MCF 10A (cell line): ENCODE data around the gene CASTOR1. TPM values are rescaled to one million over a fixed set of nuclear protein-coding genes. Genes with fewer than 3 reads are reported as not detected.

ENCODE experiments used
- BruUV-seq: library from RNA; stranded (reverse); fragments of 400-500 nt; replicated peaks from 2 replicates; lab custom pipeline; 2021; lab: Mats Ljungman, UMichigan
- CTCF ChIA-PET: fragments of 300-600 bp; sonication (Branson Sonifier 250); formaldehyde crosslinking; extraction: SDS; loops from one replicate; lab custom pipeline; 2021; ENCODE audit warnings: antibody characterized with exemption, inconsistent platforms; lab: Yijun Ruan, JAX
- POLR2A ChIA-PET: fragments of 300-600, 350-650 bp; sonication (Branson Sonifier 250); formaldehyde crosslinking; extraction: SDS; loops from one replicate; lab custom pipeline; 2020; ENCODE audit warnings: antibody characterized with exemption, inconsistent platforms; lab: Yijun Ruan, JAX
- DNase-seq: peaks from one replicate; pipeline ENCODE4 v3.0.0-alpha.2; 2018; ENCODE audit not compliant: unreplicated experiment
- H3K27ac Mint-ChIP-seq: one replicate; pipeline ENCODE4 v1.8.0; 2022; ENCODE audit warnings: mild to moderate bottlenecking, low read depth, mixed read lengths; ENCODE audit not compliant: unreplicated experiment
- H3K27me3 Mint-ChIP-seq: one replicate; pipeline ENCODE4 v1.8.0; 2022; ENCODE audit warnings: mixed read lengths; ENCODE audit not compliant: insufficient read depth, unreplicated experiment
- H3K36me3 Mint-ChIP-seq: one replicate; pipeline ENCODE4 v1.8.0; 2022; ENCODE audit warnings: mild to moderate bottlenecking, moderate library complexity, mixed read lengths; ENCODE audit not compliant: insufficient read depth, unreplicated experiment
- H3K4me1 Mint-ChIP-seq: one replicate; pipeline ENCODE4 v1.8.0; 2022; ENCODE audit warnings: mixed read lengths; ENCODE audit not compliant: insufficient read depth, unreplicated experiment
- H3K4me3 Mint-ChIP-seq: one replicate; pipeline ENCODE4 v1.8.0; 2022; ENCODE audit warnings: mild to moderate bottlenecking, moderate library complexity, mixed read lengths; ENCODE audit not compliant: unreplicated experiment
- H3K9me3 Mint-ChIP-seq: one replicate; pipeline ENCODE4 v1.8.0; 2022; ENCODE audit warnings: mixed read lengths; ENCODE audit not compliant: unreplicated experiment
- intact Hi-C: fragments of 100-400 bp; cut with micrococcal nuclease; formaldehyde crosslinking; loops from 2 replicates; pipeline ENCODE4 v1.14.1; 2022
- total RNA-seq: library from RNA; stranded (reverse); gene quantifications from 2 replicates; pipeline ENCODE4 v1.2.3, GENCODE V29; 2022
- TF ChIP-seq, protein P1 (sequence below): fragments of 200-600 bp; IDR thresholded peaks from one replicate; pipeline ENCODE4 v1.8.0; 2022; ENCODE audit warnings: antibody characterized with exemption, mild to moderate bottlenecking; ENCODE audit not compliant: unreplicated experiment

The CASTOR1 gene
- total RNA-seq, 1 experiment from 2014 or later: 1.2 TPM

GRCh38 chr22:30293026-30293425 lies 3.7 kb upstream of the CASTOR1 start:
- H3K4me3 Mint-ChIP-seq: no peak overlapping the region
- H3K4me1 Mint-ChIP-seq: no peaks in the 10 kb centered on the region
- H3K27me3 Mint-ChIP-seq: no peaks in the 10 kb centered on the region
- no peaks in the 10 kb centered on the region for H3K9me3 Mint-ChIP-seq
- BruUV-seq: no TSS peak
- no peak overlapping the region for H3K27ac Mint-ChIP-seq
- TF ChIP-seq, protein P1, sequence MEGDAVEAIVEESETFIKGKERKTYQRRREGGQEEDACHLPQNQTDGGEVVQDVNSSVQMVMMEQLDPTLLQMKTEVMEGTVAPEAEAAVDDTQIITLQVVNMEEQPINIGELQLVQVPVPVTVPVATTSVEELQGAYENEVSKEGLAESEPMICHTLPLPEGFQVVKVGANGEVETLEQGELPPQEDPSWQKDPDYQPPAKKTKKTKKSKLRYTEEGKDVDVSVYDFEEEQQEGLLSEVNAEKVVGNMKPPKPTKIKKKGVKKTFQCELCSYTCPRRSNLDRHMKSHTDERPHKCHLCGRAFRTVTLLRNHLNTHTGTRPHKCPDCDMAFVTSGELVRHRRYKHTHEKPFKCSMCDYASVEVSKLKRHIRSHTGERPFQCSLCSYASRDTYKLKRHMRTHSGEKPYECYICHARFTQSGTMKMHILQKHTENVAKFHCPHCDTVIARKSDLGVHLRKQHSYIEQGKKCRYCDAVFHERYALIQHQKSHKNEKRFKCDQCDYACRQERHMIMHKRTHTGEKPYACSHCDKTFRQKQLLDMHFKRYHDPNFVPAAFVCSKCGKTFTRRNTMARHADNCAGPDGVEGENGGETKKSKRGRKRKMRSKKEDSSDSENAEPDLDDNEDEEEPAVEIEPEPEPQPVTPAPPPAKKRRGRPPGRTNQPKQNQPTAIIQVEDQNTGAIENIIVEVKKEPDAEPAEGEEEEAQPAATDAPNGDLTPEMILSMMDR: no peak
- peaks cover 3% of the 10 kb centered on the region for H3K36me3 Mint-ChIP-seq
- POLR2A ChIA-PET: interaction anchor here (1.9 kb wide), 1 partner anchor 19 kb away, joined by 6 read pairs; no protein-coding TSS in a partner anchor
- CTCF ChIA-PET: no interaction called here
- intact Hi-C loops: no loop called here
- no peak for DNase-seq

GRCh38 chr22:30292069-30292970 lies 3.0 kb upstream of the CASTOR1 start:
- H3K4me1 Mint-ChIP-seq: no peaks in the 10 kb centered on the region
- no peaks in the 10 kb centered on the region for H3K36me3 Mint-ChIP-seq
- no peak for DNase-seq
- H3K9me3 Mint-ChIP-seq: no peaks in the 10 kb centered on the region
- H3K4me3 Mint-ChIP-seq: no peak overlapping the region
- ChIA-PET POLR2A (interaction anchor here (0.6 to 6.0 kb wide), 6 partner anchors 20 to 1084 kb away, joined by 3 to 109 read pairs (median 20); partner anchors contain the start of genes CCDC157, SF3A1 and TBC1D10A), CTCF (interaction anchor here (0.7 to 1.5 kb wide), 5 partner anchors 10 to 448 kb away, joined by 3 to 6 read pairs (median 4); no protein-coding TSS in a partner anchor)
- no peaks in the 10 kb centered on the region for H3K27me3 Mint-ChIP-seq
- no TSS peak for BruUV-seq
- H3K27ac Mint-ChIP-seq: no peak overlapping the region
- intact Hi-C loops: no loop called here
- TF ChIP-seq, protein P1: no peak

DNA sequence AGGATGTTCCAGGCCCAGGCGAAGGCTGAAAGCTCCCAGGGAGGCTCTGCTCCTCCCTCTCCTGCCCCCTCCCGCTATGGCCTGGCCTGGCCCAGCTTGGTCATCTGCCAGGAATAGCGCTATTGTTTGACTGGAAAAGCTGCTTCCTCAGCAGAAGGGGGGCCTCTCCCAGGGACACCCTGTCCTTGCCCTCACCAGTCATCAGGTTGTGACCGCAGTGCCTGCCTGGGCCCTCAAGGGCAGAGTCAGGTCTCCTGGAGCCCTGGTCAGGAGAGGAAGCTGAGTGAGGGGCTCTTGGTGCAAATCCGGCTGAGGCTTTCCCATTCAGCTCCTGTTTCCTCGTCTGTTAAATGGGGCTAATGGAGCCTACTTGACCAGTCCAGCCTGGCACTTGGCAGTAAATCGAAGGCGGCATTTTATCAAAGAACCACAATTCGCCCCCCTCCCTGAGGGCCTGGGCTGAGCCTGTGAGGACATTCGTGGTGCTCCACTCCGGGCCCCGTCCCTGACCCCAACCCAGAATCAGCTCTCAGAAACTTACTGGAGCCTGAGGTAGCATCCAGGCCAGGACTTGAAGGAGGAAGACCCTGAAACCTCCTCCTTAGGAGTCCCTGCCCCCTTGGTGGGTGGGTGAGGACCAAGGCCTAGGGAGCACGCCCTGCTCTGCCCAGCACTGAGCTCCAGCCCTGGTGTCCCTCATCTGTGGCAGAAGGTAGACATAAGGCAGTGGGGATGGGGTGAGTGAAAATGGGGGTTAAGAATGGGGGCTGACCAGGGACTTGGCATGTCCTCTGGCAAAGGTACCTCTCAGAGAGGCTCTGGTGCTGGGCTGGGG lies 2.0 kb upstream of the CASTOR1 start:
- Mint-ChIP-seq H3K27ac (no peak overlapping the region), H3K4me1 (no peaks in the 10 kb centered on the region), H3K9me3 (no peaks in the 10 kb centered on the region), H3K36me3 (no peaks in the 10 kb centered on the region), H3K27me3 (no peaks in the 10 kb centered on the region), H3K4me3 (peak overlapping the region; percentile 5)
- ChIA-PET CTCF (interaction anchor here (1.0 to 1.8 kb wide), 8 partner anchors 11 to 183 kb away, joined by 3 to 6 read pairs (median 4); partner anchors contain the start of genes RNF215 and TBC1D10A), POLR2A (interaction anchor here (0.7 to 6.0 kb wide), 9 partner anchors 11 to 131 kb away, joined by 3 to 109 read pairs (median 7); partner anchors contain the start of genes CCDC157, SF3A1 and TBC1D10A)
- intact Hi-C loops: no loop called here
- peak; percentile 88 for DNase-seq
- TF ChIP-seq, protein P1: no peak
- no TSS peak for BruUV-seq
